Keratinocyte (primary cell): ENCODE results near the gene SSBP2. TPM values are rescaled to one million over a fixed set of nuclear protein-coding genes. Genes with fewer than 3 reads are reported as not detected.
"Not testable (repeated sequence)": the region's sequence is repeated elsewhere in the genome, so short reads cannot be mapped to it uniquely, and the experiment has no call there.

ENCODE experiments used
- DNase-seq: peaks from one replicate; pipeline ENCODE4 v3.0.0-alpha.2; 2011; ENCODE audit warnings: low read depth, missing footprints, low spot score
- FAIRE-seq: peaks from 2 replicates; lab custom pipeline; 2011; peaks lifted over from hg19 to GRCh38; lab: Jason Lieb, UNC
- H2AFZ ChIP-seq: 2 replicates; pipeline ENCODE4 v1.6.0; 2012; ENCODE audit warnings: low read length, control low read depth, inconsistent platforms; ENCODE audit not compliant: control insufficient read depth
- H3K27ac ChIP-seq: 2 replicates; pipeline ENCODE4 v1.5.1; 2011; ENCODE audit warnings: low read length; ENCODE audit not compliant: control insufficient read depth, insufficient read depth
- H3K27me3 ChIP-seq: 3 replicates; pipeline ENCODE4 v1.6.0; 2011; ENCODE audit warnings: low read length; ENCODE audit not compliant: control insufficient read depth, insufficient read depth; ENCODE audit errors: extremely low read depth
- H3K36me3 ChIP-seq, 2 experiments: 2 replicates in 1 of 2; 3 replicates in 1 of 2; pipeline ENCODE4 v1.5.1; 2011; ENCODE audit warnings: low read length in 2 of 2, mild to moderate bottlenecking in 1 of 2; ENCODE audit not compliant: control insufficient read depth in 2 of 2, insufficient read depth in 2 of 2; ENCODE audit errors: extremely low read depth in 1 of 2
- H3K4me1 ChIP-seq: 3 replicates; pipeline ENCODE4 v1.5.1; 2011; ENCODE audit warnings: low read length; ENCODE audit not compliant: control insufficient read depth, insufficient read depth; ENCODE audit errors: extremely low read depth
- H3K4me2 ChIP-seq: 3 replicates; pipeline ENCODE4 v1.6.0; 2011; ENCODE audit warnings: low read depth, low read length; ENCODE audit not compliant: control insufficient read depth, insufficient read depth; ENCODE audit errors: extremely low read depth
- H3K4me3 ChIP-seq, 3 experiments: fragments of 200-600 bp in 1 of 3; sonication (generic) in 1 of 3; 2 replicates in 2 of 3; 3 replicates in 1 of 3; pipeline ENCODE4 v1.5.1; 2011 to 2016; ENCODE audit warnings: low read length in 3 of 3, mild to moderate bottlenecking in 3 of 3, control low read depth in 2 of 3, inconsistent platforms in 1 of 3, low read depth in 1 of 3, mixed read lengths in 1 of 3, mixed run types in 1 of 3, moderate library complexity in 1 of 3; ENCODE audit not compliant: control insufficient read depth in 2 of 3, insufficient read depth in 2 of 3; ENCODE audit errors: extremely low read depth in 1 of 3
- H3K79me2 ChIP-seq: 2 replicates; pipeline ENCODE4 v1.6.0; 2012; ENCODE audit warnings: low read length; ENCODE audit not compliant: control insufficient read depth, insufficient read depth
- H3K9ac ChIP-seq: 3 replicates; pipeline ENCODE4 v1.6.0; 2011; ENCODE audit warnings: low read length; ENCODE audit not compliant: control insufficient read depth, insufficient read depth; ENCODE audit errors: extremely low read depth
- H3K9me1 ChIP-seq: 3 replicates; pipeline ENCODE4 v1.6.0; 2011; ENCODE audit warnings: low read length; ENCODE audit not compliant: control insufficient read depth, insufficient read depth; ENCODE audit errors: extremely low read depth
- H3K9me3 ChIP-seq: 2 replicates; pipeline ENCODE4 v1.5.1; 2012; ENCODE audit warnings: low read depth, low read length; ENCODE audit not compliant: control insufficient read depth
- H4K20me1 ChIP-seq: 3 replicates; pipeline ENCODE4 v1.6.0; 2011; ENCODE audit warnings: low read length; ENCODE audit not compliant: control insufficient read depth, insufficient read depth; ENCODE audit errors: extremely low read depth
- CTCF ChIP-seq, 3 experiments: IDR thresholded peaks in 1 of 3; conservative IDR thresholded peaks in 1 of 3; optimal IDR thresholded peaks in 1 of 3; 2 replicates in 2 of 3; 3 replicates in 1 of 3; pipeline versions ENCODE3 to v1.5.1; 2011; ENCODE audit warnings: low read length in 3 of 3, mild to moderate bottlenecking in 3 of 3, moderate library complexity in 2 of 3, control low read depth in 1 of 3, inconsistent platforms in 1 of 3; ENCODE audit not compliant: insufficient read depth in 2 of 3; ENCODE audit errors: extremely low read depth in 1 of 3
- EZH2 ChIP-seq: IDR thresholded peaks from one replicate; pipeline ENCODE4 v1.6.1; 2012; ENCODE audit warnings: inconsistent platforms, mild to moderate bottlenecking, low read length, moderate library complexity
- dilution Hi-C: fragments of 300-500 bp; cut with MboI; formaldehyde crosslinking; loops from one replicate; pipeline ENCODE4 v1.7.0; 2020; ENCODE audit warnings: low sequenced_read_pairs; ENCODE audit not compliant: extremely low pct_ligation_motif_present
- polyA plus RNA-seq, 5 experiments: library from polyadenylated mRNA; depleted of rRNA in 3 of 5; stranded (reverse) in 3 of 5; stranded (forward) in 1 of 5; unstranded in 1 of 5; fragments of >200 nt; gene quantifications; 1 replicate in 1 of 5; 2 replicates in 3 of 5; 3 replicates in 1 of 5; pipeline versions ENCODE4 v1.2.1 to v1.2.3, GENCODE V29; 2011 to 2012; ENCODE audit warnings: missing spikeins in 2 of 5, low read depth in 1 of 5, low replicate concordance in 1 of 5

Gene SSBP2
- polyA plus RNA-seq, 1 donor (not counting 4 experiments of a cell fraction or from before 2014, with no cell fraction given): 14.6 TPM

GRCh38 chr5:81717860-81718259 lies 33.0 kb downstream of the SSBP2 start:
- Histone ChIP-seq H3K4me1 (no peaks in the 10 kb centered on the region), H3K27me3 (no peaks in the 10 kb centered on the region), H3K4me2 (no peak overlapping the region), H4K20me1 (no peaks in the 10 kb centered on the region), H3K36me3 (no peaks in the 10 kb centered on the region), H3K9me1 (no peaks in the 10 kb centered on the region), H3K79me2 (no peaks in the 10 kb centered on the region), H3K9me3 (no peaks in the 10 kb centered on the region), H2AFZ (no peak overlapping the region), H3K9ac (no peak overlapping the region), H3K27ac (no peak overlapping the region), H3K4me3 (no peak overlapping the region)
- DNase-seq (no peak), FAIRE-seq (no peak)
- dilution Hi-C loops: no loop called here
- no peak for TF ChIP-seq EZH2
- TF ChIP-seq CTCF (optimal IDR thresholded peaks at IDR 0.05 in 1 of 3, IDR thresholded peaks at IDR 0.05 in 1 of 3, conservative IDR thresholded peaks at IDR 0.05 in 1 of 3; ENCODE audit: extremely low read depth in 1 of 3, insufficient read depth in 2 of 3, low read length in 3 of 3): no peak

GRCh38 chr5:81717226-81717625 lies 33.7 kb downstream of the SSBP2 start:
- Histone ChIP-seq H3K36me3 (no peaks in the 10 kb centered on the region), H2AFZ (no peak overlapping the region), H3K9me1 (no peaks in the 10 kb centered on the region), H3K4me2 (no peak overlapping the region), H3K79me2 (no peaks in the 10 kb centered on the region), H4K20me1 (no peaks in the 10 kb centered on the region), H3K9me3 (no peaks in the 10 kb centered on the region), H3K27me3 (no peaks in the 10 kb centered on the region), H3K4me3 (no peak overlapping the region), H3K27ac (no peak overlapping the region), H3K9ac (no peak overlapping the region), H3K4me1 (no peaks in the 10 kb centered on the region)
- TF ChIP-seq EZH2 (no peak), CTCF (optimal IDR thresholded peaks at IDR 0.05 in 1 of 3, IDR thresholded peaks at IDR 0.05 in 1 of 3, conservative IDR thresholded peaks at IDR 0.05 in 1 of 3; ENCODE audit: extremely low read depth in 1 of 3, insufficient read depth in 2 of 3, low read length in 3 of 3) (no peak)
- DNase-seq (no peak), FAIRE-seq (no peak)
- dilution Hi-C loops: no loop called here

- H3K4me2 ChIP-seq, dilution Hi-C loops, H3K36me3 ChIP-seq, H3K27me3 ChIP-seq, H3K9ac ChIP-seq, H3K27ac ChIP-seq, FAIRE-seq, H3K4me1 ChIP-seq, H2AFZ ChIP-seq, H3K79me2 ChIP-seq, DNase-seq, H3K9me1 ChIP-seq, H3K4me3 ChIP-seq, H4K20me1 ChIP-seq, H3K9me3 ChIP-seq: not testable (repeated sequence)
These were observed 36.8 kb downstream of the SSBP2 start for GRCh38 chr5:81714076-81714475.
